GM12878 (cell line): ENCODE data around the gene EIF2B4. TPM values are rescaled to one million over a fixed set of nuclear protein-coding genes. Genes with fewer than 3 reads are reported as not detected.

Source experiments
- ATAC-seq: fragments of 200-7000 bp; cut with Tn5 transposase; 3 replicates; pipeline ENCODE4 v1.9.1; 2020; ENCODE audit warnings: mild to moderate bottlenecking, moderate library complexity
- BruUV-seq: library from RNA; stranded (reverse); fragments of 400-500 nt; replicated peaks from 2 replicates; lab custom pipeline; 2021; lab: Mats Ljungman, UMichigan
- CTCF ChIA-PET: fragments of 300-600 bp; sonication (Branson Sonifier 250); formaldehyde crosslinking; extraction: SDS; loops from one replicate; lab custom pipeline; 2021; ENCODE audit warnings: inconsistent platforms; lab: Yijun Ruan, JAX
- POLR2A ChIA-PET: fragments of 350-600 bp; formaldehyde crosslinking; extraction: SDS; loops from one replicate; lab custom pipeline; 2021; ENCODE audit warnings: inconsistent platforms; lab: Charles Lee
- RAD21 ChIA-PET: fragments of 300-600 bp; sonication (Branson Sonifier 250); formaldehyde crosslinking; loops from one replicate; lab custom pipeline; 2023; ENCODE audit warnings: antibody characterized with exemption; ENCODE audit not compliant: unreplicated experiment; lab: Charles Lee
- SMC1A ChIA-PET: fragments of 300-600 bp; sonication (Branson Sonifier 250); formaldehyde crosslinking; loops from one replicate; lab custom pipeline; 2023; ENCODE audit not compliant: unreplicated experiment, uncharacterized antibody; lab: Charles Lee
- DNase-seq: peaks from one replicate; pipeline ENCODE4 v3.0.0-alpha.2; 2011; ENCODE audit warnings: low read depth, low spot score
- FAIRE-seq: peaks from 3 replicates; lab custom pipeline; 2011; peaks lifted over from hg19 to GRCh38; lab: Jason Lieb, UNC
- H2AFZ ChIP-seq: 2 replicates; pipeline ENCODE4 v1.6.0; 2011; ENCODE audit warnings: low read depth, low read length, control low read depth; ENCODE audit not compliant: control insufficient read depth
- H3K27ac ChIP-seq: 2 replicates; pipeline ENCODE4 v1.5.1; 2011; ENCODE audit warnings: control low read depth; ENCODE audit not compliant: control insufficient read depth, insufficient read depth
- H3K27me3 ChIP-seq, 2 experiments: replicated peaks in 1 of 2; 2 replicates each; pipeline versions ENCODE4 v1.6.0 to v1.6.1; 2011; ENCODE audit warnings: low read length in 1 of 2; ENCODE audit not compliant: control insufficient read depth in 2 of 2, insufficient read depth in 2 of 2
- H3K36me3 ChIP-seq, 2 experiments: 2 replicates each; pipeline ENCODE4 v1.5.1; 2011; ENCODE audit warnings: low read length in 1 of 2; ENCODE audit not compliant: control insufficient read depth in 2 of 2, insufficient read depth in 2 of 2
- H3K4me1 ChIP-seq: 2 replicates; pipeline ENCODE4 v1.6.1; 2011; ENCODE audit warnings: mild to moderate bottlenecking, low read length, moderate library complexity, mixed read lengths; ENCODE audit not compliant: control insufficient read depth, insufficient read depth
- H3K4me2 ChIP-seq: 2 replicates; pipeline ENCODE4 v1.6.0; 2011; ENCODE audit warnings: control low read depth; ENCODE audit not compliant: control insufficient read depth, insufficient read depth
- H3K4me3 ChIP-seq: fragments of 200-600 bp; sonication (generic); 2 replicates; pipeline ENCODE4 v1.5.1; 2016
- H3K79me2 ChIP-seq: 2 replicates; pipeline ENCODE4 v1.6.0; 2011; ENCODE audit warnings: low read length; ENCODE audit not compliant: control insufficient read depth, insufficient read depth
- H3K9ac ChIP-seq: 2 replicates; pipeline ENCODE4 v1.8.0; 2011; ENCODE audit warnings: low read length, control low read depth, mixed read lengths; ENCODE audit not compliant: control insufficient read depth, insufficient read depth
- H3K9me3 ChIP-seq: replicated peaks from 3 replicates; pipeline ENCODE4 v1.5.1; 2011; ENCODE audit warnings: mild to moderate bottlenecking, low read length; ENCODE audit not compliant: control insufficient read depth, insufficient read depth
- H4K20me1 ChIP-seq: 2 replicates; pipeline ENCODE4 v1.6.0; 2011; ENCODE audit not compliant: control insufficient read depth, insufficient read depth
- BHLHE40 ChIP-seq, 2 experiments: fragments of 450-650 bp in 1 of 2; IDR thresholded peaks; 2 replicates each; pipeline ENCODE4 v1.6.1; 2011 to 2017; ENCODE audit warnings: low read depth in 2 of 2, borderline replicate concordance in 1 of 2, improper control_type of control experiment in 1 of 2, low read length in 1 of 2, mild to moderate bottlenecking in 1 of 2
- CREB1 ChIP-seq: IDR thresholded peaks from 2 replicates; pipeline ENCODE4 v1.6.1; 2012; ENCODE audit warnings: low read depth, mild to moderate bottlenecking, inconsistent platforms
- MYB ChIP-seq: fragments of 150-350 bp; IDR thresholded peaks from 2 replicates; pipeline ENCODE4 v1.6.1; 2014; ENCODE audit warnings: mild to moderate bottlenecking, low read depth, low read length, borderline replicate concordance
- NFYB ChIP-seq: IDR thresholded peaks from 2 replicates; pipeline ENCODE4 v1.6.1; 2011; ENCODE audit warnings: low read depth, mild to moderate bottlenecking, low read length, improper control_type of control experiment, moderate library complexity; ENCODE audit not compliant: insufficient read depth
- RBBP5 ChIP-seq: fragments of 200-600 bp; sonication (generic); conservative IDR thresholded peaks from 2 replicates; pipeline ENCODE4 v1.6.1; 2016
- TBL1XR1 ChIP-seq: IDR thresholded peaks from 2 replicates; pipeline ENCODE4 v1.6.1; 2012; ENCODE audit warnings: low read depth, low read length, improper control_type of control experiment
- TCF7 ChIP-seq: IDR thresholded peaks from 2 replicates; pipeline ENCODE4 v1.6.1; 2014; ENCODE audit warnings: antibody characterized with exemption, borderline replicate concordance
- ZBTB11 ChIP-seq: fragments of 450-650 bp; formaldehyde crosslinking; IDR thresholded peaks from 2 replicates; pipeline ENCODE4 v1.5.0; 2022; ENCODE audit warnings: mild to moderate bottlenecking, missing genetic modification characterization
- ZNF217 ChIP-seq: fragments of 450-650 bp; IDR thresholded peaks from 2 replicates; pipeline ENCODE4 v1.6.1; 2017; ENCODE audit warnings: antibody characterized with exemption, mild to moderate bottlenecking
- WGBS: methylation state at CpG from one replicate; pipeline ENCODE4 v1.1.6; 2016; ENCODE audit warnings: low lambda C conversion rate; ENCODE audit not compliant: insufficient replicate concordance, insufficient coverage; ENCODE audit errors: missing lambda C conversion rate; 5-methylcytosine and 5-hydroxymethylcytosine counted together
- in situ Hi-C: fragments of 300-500 bp; cut with MboI; formaldehyde crosslinking; loops from 9 replicates; pipeline ENCODE4 v1.14.3; 2018; ENCODE audit warnings: mixed read lengths
- intact Hi-C: fragments of 100-400 bp; cut with micrococcal nuclease; formaldehyde crosslinking; loops from one replicate; pipeline ENCODE4 v1.14.2; 2022; ENCODE audit not compliant: unreplicated experiment
- polyA plus RNA-seq, 11 experiments: library from polyadenylated mRNA; depleted of rRNA in 4 of 11; unstranded in 6 of 11; stranded (reverse) in 5 of 11; fragments of >200 nt; fragmentation: Nextera tagmentation in 4 of 11; fragmentation: Illumina TruSeq in 1 of 11; extraction: Ambion mirVana in 4 of 11; extraction: Trizol in 1 of 11; gene quantifications; 1 replicate in 1 of 11; 2 replicates in 10 of 11; pipeline versions ENCODE4 v1.2.1 to v1.2.3, GENCODE V29; 2011 to 2016; ENCODE audit warnings: inconsistent platforms in 2 of 11, missing spikeins in 2 of 11, low read depth in 1 of 11
- total RNA-seq, 4 experiments: library from RNA; depleted of rRNA in 3 of 4; stranded (reverse); fragments of >200 nt in 3 of 4; fragmentation: Illumina TruSeq in 1 of 4; extraction: Trizol in 1 of 4; gene quantifications; 2 replicates each; pipeline versions ENCODE4 v1.2.1 to v1.2.3, GENCODE V29; 2013 to 2021
- TF ChIP-seq, protein P1 (sequence below): fragments of 450-650 bp; IDR thresholded peaks from 2 replicates; pipeline ENCODE4 v1.6.1; 2017; ENCODE audit warnings: low read depth, mild to moderate bottlenecking, moderate library complexity
- TF ChIP-seq, protein P2 (sequence below): fragments of 450-650 bp; IDR thresholded peaks from 2 replicates; pipeline ENCODE4 v1.6.1; 2016; ENCODE audit warnings: mild to moderate bottlenecking, moderate library complexity, borderline replicate concordance

The EIF2B4 gene
- total and polyA plus RNA-seq, 10 of the 15 experiments (the other 5 are each of a cell fraction or from before 2014, with no cell fraction given): 13.4 to 53.9 (median 27.5) TPM

- no peaks in the 10 kb centered on the region; the same call in 1 of the 2 replicates for H3K4me1 ChIP-seq
- ATAC-seq: no peak
These were observed 15.6 kb downstream of the EIF2B4 start for GRCh38 chr2:27354597-27354927.

More at GRCh38 chr2:27354597-27354927, 15.6 kb downstream of the EIF2B4 start:
- Histone ChIP-seq H4K20me1 (no peaks in the 10 kb centered on the region), H3K79me2 (peaks cover 72% of the 10 kb centered on the region), H3K9ac (no peak overlapping the region), H3K27ac (no peak overlapping the region), H3K9me3 (no peaks in the 10 kb centered on the region)
- RAD21 ChIA-PET: interaction anchor here (0.7 kb wide), 2 partner anchors 74 to 76 kb away, joined by 3 to 4 read pairs; partner anchors contain the start of gene NRBP1
- POLR2A ChIA-PET: interaction anchor here (0.8 to 1.3 kb wide), 4 partner anchors 10 to 17 kb away, joined by 3 to 4 read pairs (median 4); partner anchors contain the start of genes EIF2B4 and SNX17
- SMC1A ChIA-PET: interaction anchor here (0.9 to 2.6 kb wide), 3 partner anchors 11 to 17 kb away, joined by 3 to 9 read pairs (median 3); partner anchors contain the start of gene EIF2B4
- TF ChIP-seq MYB (no peak), ZBTB11 (CRISPR knock-in tag) (no peak), TBL1XR1 (no peak), BHLHE40 (IDR thresholded peaks at IDR 0.05; ENCODE audit: borderline replicate concordance in 1 of 2, low read depth in 2 of 2, low read length in 1 of 2) (no peak), NFYB (no peak), CREB1 (no peak), ZNF217 (no peak), RBBP5 (no peak), TCF7 (no peak)
- TF ChIP-seq, protein P1, sequence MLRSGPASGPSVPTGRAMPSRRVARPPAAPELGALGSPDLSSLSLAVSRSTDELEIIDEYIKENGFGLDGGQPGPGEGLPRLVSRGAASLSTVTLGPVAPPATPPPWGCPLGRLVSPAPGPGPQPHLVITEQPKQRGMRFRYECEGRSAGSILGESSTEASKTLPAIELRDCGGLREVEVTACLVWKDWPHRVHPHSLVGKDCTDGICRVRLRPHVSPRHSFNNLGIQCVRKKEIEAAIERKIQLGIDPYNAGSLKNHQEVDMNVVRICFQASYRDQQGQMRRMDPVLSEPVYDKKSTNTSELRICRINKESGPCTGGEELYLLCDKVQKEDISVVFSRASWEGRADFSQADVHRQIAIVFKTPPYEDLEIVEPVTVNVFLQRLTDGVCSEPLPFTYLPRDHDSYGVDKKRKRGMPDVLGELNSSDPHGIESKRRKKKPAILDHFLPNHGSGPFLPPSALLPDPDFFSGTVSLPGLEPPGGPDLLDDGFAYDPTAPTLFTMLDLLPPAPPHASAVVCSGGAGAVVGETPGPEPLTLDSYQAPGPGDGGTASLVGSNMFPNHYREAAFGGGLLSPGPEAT: no peak
- TF ChIP-seq, protein P2, sequence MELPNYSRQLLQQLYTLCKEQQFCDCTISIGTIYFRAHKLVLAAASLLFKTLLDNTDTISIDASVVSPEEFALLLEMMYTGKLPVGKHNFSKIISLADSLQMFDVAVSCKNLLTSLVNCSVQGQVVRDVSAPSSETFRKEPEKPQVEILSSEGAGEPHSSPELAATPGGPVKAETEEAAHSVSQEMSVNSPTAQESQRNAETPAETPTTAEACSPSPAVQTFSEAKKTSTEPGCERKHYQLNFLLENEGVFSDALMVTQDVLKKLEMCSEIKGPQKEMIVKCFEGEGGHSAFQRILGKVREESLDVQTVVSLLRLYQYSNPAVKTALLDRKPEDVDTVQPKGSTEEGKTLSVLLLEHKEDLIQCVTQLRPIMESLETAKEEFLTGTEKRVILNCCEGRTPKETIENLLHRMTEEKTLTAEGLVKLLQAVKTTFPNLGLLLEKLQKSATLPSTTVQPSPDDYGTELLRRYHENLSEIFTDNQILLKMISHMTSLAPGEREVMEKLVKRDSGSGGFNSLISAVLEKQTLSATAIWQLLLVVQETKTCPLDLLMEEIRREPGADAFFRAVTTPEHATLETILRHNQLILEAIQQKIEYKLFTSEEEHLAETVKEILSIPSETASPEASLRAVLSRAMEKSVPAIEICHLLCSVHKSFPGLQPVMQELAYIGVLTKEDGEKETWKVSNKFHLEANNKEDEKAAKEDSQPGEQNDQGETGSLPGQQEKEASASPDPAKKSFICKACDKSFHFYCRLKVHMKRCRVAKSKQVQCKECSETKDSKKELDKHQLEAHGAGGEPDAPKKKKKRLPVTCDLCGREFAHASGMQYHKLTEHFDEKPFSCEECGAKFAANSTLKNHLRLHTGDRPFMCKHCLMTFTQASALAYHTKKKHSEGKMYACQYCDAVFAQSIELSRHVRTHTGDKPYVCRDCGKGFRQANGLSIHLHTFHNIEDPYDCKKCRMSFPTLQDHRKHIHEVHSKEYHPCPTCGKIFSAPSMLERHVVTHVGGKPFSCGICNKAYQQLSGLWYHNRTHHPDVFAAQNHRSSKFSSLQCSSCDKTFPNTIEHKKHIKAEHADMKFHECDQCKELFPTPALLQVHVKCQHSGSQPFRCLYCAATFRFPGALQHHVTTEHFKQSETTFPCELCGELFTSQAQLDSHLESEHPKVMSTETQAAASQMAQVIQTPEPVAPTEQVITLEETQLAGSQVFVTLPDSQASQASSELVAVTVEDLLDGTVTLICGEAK: no peak
- TF ChIP-seq, all 136 proteins: peak for 0
- H3K27me3 ChIP-seq: no peaks in the 10 kb centered on the region
- FAIRE-seq: no peak
- no peak overlapping the region for H2AFZ ChIP-seq
- BruUV-seq: no TSS peak
- H3K36me3 ChIP-seq: no peaks in the 10 kb centered on the region; a peak in 1 of 4 replicates
- DNase-seq: no peak
- CTCF ChIA-PET: interaction anchor here (0.6 to 3.3 kb wide), 7 partner anchors 8 to 329 kb away, joined by 3 to 7 read pairs (median 5); no protein-coding TSS in a partner anchor
- H3K4me2 ChIP-seq: peak overlapping the region; percentile 34; the same call in 1 of the 2 replicates
- in situ Hi-C loops (no loop called here), intact Hi-C loops (loop anchor here (10.0 kb wide), 1 partner anchor 140 kb away; the partner anchor contains the start of genes ATRAID, CAD and SLC5A6)
- H3K4me3 ChIP-seq: no peak overlapping the region
- WGBS: 98% methylated on average over 7 of the region's 7 CpGs
